NT2/D1 (cell line): ENCODE results near the gene C5orf47.
A peak's percentile ranks its signal among the peaks of the same experiment; 100 is the strongest.

Experiments used
- DNase-seq: peaks from one replicate; pipeline ENCODE4 v3.0.0-alpha.2; 2011; ENCODE audit warnings: low read depth, low spot score
- H3K27me3 ChIP-seq: 2 replicates; pipeline ENCODE4 v1.6.0; 2011; ENCODE audit warnings: mild to moderate bottlenecking; ENCODE audit not compliant: insufficient read length, insufficient read depth
- H3K36me3 ChIP-seq: 2 replicates; pipeline ENCODE4 v1.6.1; 2011; ENCODE audit warnings: mild to moderate bottlenecking, low read length, mixed read lengths; ENCODE audit not compliant: insufficient read depth, insufficient read length
- H3K4me1 ChIP-seq: 2 replicates; pipeline ENCODE4 v1.5.1; 2011; ENCODE audit not compliant: insufficient read depth, insufficient read length
- H3K4me3 ChIP-seq: 2 replicates; pipeline ENCODE4 v1.5.1; 2011; ENCODE audit warnings: low read depth; ENCODE audit not compliant: insufficient read length
- H3K9ac ChIP-seq: 2 replicates; pipeline ENCODE4 v1.6.0; 2011; ENCODE audit warnings: low read depth; ENCODE audit not compliant: insufficient read length
- H3K9me3 ChIP-seq: 2 replicates; pipeline ENCODE4 v1.5.1; 2011; ENCODE audit warnings: mild to moderate bottlenecking, low read length; ENCODE audit not compliant: insufficient read depth
- SUZ12 ChIP-seq: IDR thresholded peaks from 2 replicates; pipeline ENCODE4 v1.6.1; 2011; ENCODE audit not compliant: insufficient read length, insufficient read depth; ENCODE audit errors: extremely low read depth
- YY1 ChIP-seq: IDR thresholded peaks from 2 replicates; pipeline ENCODE4 v1.6.1; 2011; ENCODE audit not compliant: insufficient read length, insufficient read depth
- ZNF274 ChIP-seq: IDR thresholded peaks from 2 replicates; pipeline ENCODE4 v1.6.1; 2011; ENCODE audit warnings: mild to moderate bottlenecking, low read depth, low read length

The C5orf47 gene

GRCh38 chr5:174044466-174045254 lies 55.7 kb downstream of the C5orf47 start:
- peaks cover 1% of the 10 kb centered on the region for H3K4me1 ChIP-seq
- no peaks in the 10 kb centered on the region for H3K27me3 ChIP-seq
- no peaks in the 10 kb centered on the region for H3K9me3 ChIP-seq
- no peak overlapping the region for H3K4me3 ChIP-seq
- no peaks in the 10 kb centered on the region for H3K36me3 ChIP-seq
- no peak overlapping the region for H3K9ac ChIP-seq
- DNase-seq = no peak
- TF ChIP-seq YY1 (no peak), SUZ12 (no peak), ZNF274 (no peak)

- Histone ChIP-seq H3K27me3 (no peaks in the 10 kb centered on the region), H3K9ac (no peak within 1 kb of the TSS), H3K36me3 (no peaks in the 10 kb centered on the region), H3K4me1 (peaks cover 1% of the 10 kb centered on the region), H3K4me3 (no peak within 1 kb of the TSS), H3K9me3 (no peaks in the 10 kb centered on the region)
- peak; percentile 89 for DNase-seq
- TF ChIP-seq YY1 (no peak), ZNF274 (no peak), SUZ12 (no peak)
Measured at GRCh38 chr5:174045470-174046025, 56.6 kb downstream of the C5orf47 start, which contains the start of gene NSG2. TSS of gene NSG2 (plus strand) at chr5:174045706. CDS start at chr5:174046756, 1,050 bp downstream.

GRCh38 chr5:174046558-174046957 lies 57.6 kb downstream of the C5orf47 start:
- no peak overlapping the region for H3K4me3 ChIP-seq
- no peaks in the 10 kb centered on the region for H3K36me3 ChIP-seq
- DNase-seq = no peak
- peaks cover 1% of the 10 kb centered on the region for H3K4me1 ChIP-seq
- TF ChIP-seq SUZ12 (no peak), YY1 (no peak), ZNF274 (no peak)
- no peaks in the 10 kb centered on the region for H3K9me3 ChIP-seq
- H3K27me3 ChIP-seq = no peaks in the 10 kb centered on the region
- no peak overlapping the region for H3K9ac ChIP-seq

- no peak overlapping the region for H3K9ac ChIP-seq
- H3K9me3 ChIP-seq = no peaks in the 10 kb centered on the region
- TF ChIP-seq YY1 (no peak), SUZ12 (no peak), ZNF274 (no peak)
- H3K4me3 ChIP-seq = no peak overlapping the region
- peaks cover 1% of the 10 kb centered on the region for H3K4me1 ChIP-seq
- no peaks in the 10 kb centered on the region for H3K27me3 ChIP-seq
- no peaks in the 10 kb centered on the region for H3K36me3 ChIP-seq
- DNase-seq = no peak
Measured at GRCh38 chr5:174047472-174048099, 58.6 kb downstream of the C5orf47 start.

- Histone ChIP-seq H3K9ac (no peak overlapping the region), H3K9me3 (no peaks in the 10 kb centered on the region), H3K4me3 (no peak overlapping the region), H3K36me3 (no peaks in the 10 kb centered on the region), H3K27me3 (no peaks in the 10 kb centered on the region), H3K4me1 (no peaks in the 10 kb centered on the region)
- TF ChIP-seq SUZ12 (no peak), YY1 (no peak), ZNF274 (no peak)
- no peak for DNase-seq
Measured at GRCh38 chr5:174052636-174053035, 63.7 kb downstream of the C5orf47 start.

GRCh38 chr5:174053905-174054304 lies 64.9 kb downstream of the C5orf47 start:
- H3K4me3 ChIP-seq = no peak overlapping the region

More at GRCh38 chr5:174053905-174054304, 64.9 kb downstream of the C5orf47 start:
- Histone ChIP-seq H3K9ac (no peak overlapping the region), H3K9me3 (no peaks in the 10 kb centered on the region), H3K27me3 (no peaks in the 10 kb centered on the region), H3K36me3 (no peaks in the 10 kb centered on the region), H3K4me1 (no peaks in the 10 kb centered on the region)
- no peak for DNase-seq
- TF ChIP-seq ZNF274 (no peak), SUZ12 (no peak), YY1 (no peak)
